Effector memory CD4-positive, alpha-beta T cell (primary cell): ENCODE results near the gene CCDC85C.

Experiments used
- DNase-seq, 3 donors: peaks; one replicate each; pipeline ENCODE4 v3.0.0-alpha.2; 2020
- H3K27ac ChIP-seq: 2 replicates; pipeline ENCODE4 v1.7.0; 2013; ENCODE audit warnings: mild to moderate bottlenecking, low read length, moderate library complexity; ENCODE audit not compliant: insufficient read depth, poor library complexity, severe bottlenecking
- H3K27me3 ChIP-seq: replicated peaks from 2 replicates; pipeline ENCODE4 v1.7.0; 2013; ENCODE audit warnings: mild to moderate bottlenecking, low read length; ENCODE audit not compliant: insufficient read depth, control insufficient read depth, poor library complexity, severe bottlenecking
- H3K36me3 ChIP-seq: 2 replicates; pipeline ENCODE4 v1.7.0; 2013; ENCODE audit warnings: mild to moderate bottlenecking, low read length, moderate library complexity; ENCODE audit not compliant: control insufficient read depth, insufficient read depth
- H3K4me1 ChIP-seq: 2 replicates; pipeline ENCODE4 v1.7.0; 2013; ENCODE audit warnings: low read length, mild to moderate bottlenecking; ENCODE audit not compliant: control insufficient read depth, insufficient read depth, poor library complexity, severe bottlenecking
- H3K4me3 ChIP-seq: 2 replicates; pipeline ENCODE4 v1.7.0; 2013; ENCODE audit warnings: low read length, low read depth, mild to moderate bottlenecking; ENCODE audit not compliant: insufficient read depth, poor library complexity, severe bottlenecking
- H3K9me3 ChIP-seq: 2 replicates; pipeline ENCODE4 v1.7.0; 2013; ENCODE audit warnings: mild to moderate bottlenecking, low read length, moderate library complexity; ENCODE audit not compliant: control insufficient read depth

CCDC85C gene

DNA sequence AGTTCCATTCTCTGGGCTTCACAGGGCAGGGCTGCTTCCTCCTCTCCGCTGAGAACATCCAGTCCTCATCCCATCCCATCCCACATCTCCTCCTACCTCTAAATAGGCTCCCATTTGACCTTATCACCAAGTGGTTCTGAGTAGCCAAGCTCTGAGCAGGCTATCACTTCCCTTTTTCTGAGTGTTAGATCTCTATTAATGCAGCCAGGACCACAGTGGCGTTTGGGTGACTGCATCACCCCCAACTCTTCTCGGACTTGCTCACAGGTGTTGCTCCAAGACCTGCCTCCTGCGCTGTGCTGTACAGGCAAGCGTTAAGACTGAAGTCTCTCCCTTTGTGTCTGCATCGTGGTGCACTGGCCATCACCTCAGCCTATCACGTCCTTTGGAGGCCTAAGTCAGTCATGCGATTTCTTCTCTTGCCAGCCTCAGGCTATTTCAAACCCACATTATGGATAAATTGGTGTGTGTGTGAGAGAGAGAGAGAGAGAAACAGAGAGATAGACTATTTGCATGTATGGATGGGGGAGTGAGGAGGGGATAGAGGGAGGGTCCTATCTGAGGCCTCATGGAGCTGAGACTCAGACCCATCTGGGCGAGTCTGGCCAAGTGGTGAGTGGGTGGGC is 28.5 kb upstream of the CCDC85C start:
- H3K27ac ChIP-seq: no peak overlapping the region
- H3K27me3 ChIP-seq: no peaks in the 10 kb centered on the region
- H3K4me1 ChIP-seq: peaks cover 5% of the 10 kb centered on the region
- no peaks in the 10 kb centered on the region for H3K36me3 ChIP-seq
- DNase-seq: no peak
- no peaks in the 10 kb centered on the region for H3K9me3 ChIP-seq
- no peak overlapping the region for H3K4me3 ChIP-seq

DNA sequence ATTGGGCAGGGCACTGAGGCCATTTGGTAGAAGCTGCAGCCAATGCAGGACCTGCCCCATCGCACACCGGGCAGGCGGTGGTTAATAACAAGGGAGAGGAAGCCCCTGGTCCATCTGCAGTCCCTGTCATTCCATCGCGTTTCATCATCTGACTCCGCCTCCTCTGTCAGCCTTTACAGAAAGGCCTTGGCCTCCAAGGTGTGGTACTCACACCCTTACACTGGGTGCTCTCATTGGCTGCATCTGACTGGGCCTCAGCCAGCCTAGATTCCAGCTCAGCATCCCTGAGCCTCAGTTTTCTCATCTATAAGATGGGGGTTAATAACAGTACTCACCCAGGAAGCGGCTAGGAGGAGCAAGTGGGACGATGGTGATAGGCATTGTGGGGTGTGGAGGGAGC is 26.2 kb upstream of the CCDC85C start:
- no peaks in the 10 kb centered on the region for H3K9me3 ChIP-seq
- H3K27me3 ChIP-seq: no peaks in the 10 kb centered on the region
- no peak overlapping the region for H3K27ac ChIP-seq
- H3K4me3 ChIP-seq: no peak overlapping the region
- no peaks in the 10 kb centered on the region for H3K36me3 ChIP-seq
- no peak for DNase-seq
- peaks cover 5% of the 10 kb centered on the region for H3K4me1 ChIP-seq

DNA sequence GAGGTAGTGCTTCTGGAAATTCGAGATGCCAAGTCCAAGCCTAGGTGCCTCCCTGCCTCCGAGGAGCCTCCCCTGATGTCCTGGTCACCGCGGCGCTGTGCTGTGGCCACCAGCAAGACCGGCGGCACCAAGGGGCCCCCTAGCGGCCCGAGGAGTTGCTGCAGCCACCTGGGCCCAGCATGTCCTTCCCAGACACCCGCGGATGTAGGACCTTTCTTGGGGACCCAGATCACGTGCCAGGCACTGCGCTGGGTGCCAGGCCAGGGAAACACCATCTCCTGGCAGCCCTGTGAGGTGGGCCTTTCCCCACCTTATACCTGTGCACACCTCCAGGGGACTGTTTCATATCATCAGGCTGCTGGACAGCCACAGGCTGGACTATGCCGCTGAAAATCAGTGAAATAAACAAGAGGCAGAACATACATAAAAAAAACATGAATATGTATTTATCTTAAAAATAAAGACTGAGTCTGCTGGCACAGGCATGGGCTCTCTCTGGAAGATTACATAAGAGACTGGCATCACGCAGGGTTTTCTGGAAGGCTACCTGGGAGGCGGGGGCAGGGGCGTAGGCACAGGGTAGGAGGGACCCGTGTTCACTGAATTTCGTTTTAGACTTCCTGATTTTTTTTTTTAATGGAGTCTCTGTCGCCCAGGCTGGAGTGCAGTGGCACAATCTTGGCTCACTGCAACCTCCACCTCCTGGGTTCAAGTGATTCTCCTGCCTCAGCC is 25.0 kb upstream of the CCDC85C start:
- DNase-seq: peak; percentile 31 to 43 (median 41)
- Histone ChIP-seq H3K27me3 (no peaks in the 10 kb centered on the region), H3K9me3 (no peaks in the 10 kb centered on the region), H3K4me1 (peaks cover 5% of the 10 kb centered on the region), H3K36me3 (no peaks in the 10 kb centered on the region), H3K27ac (no peak overlapping the region), H3K4me3 (no peak overlapping the region)

DNA sequence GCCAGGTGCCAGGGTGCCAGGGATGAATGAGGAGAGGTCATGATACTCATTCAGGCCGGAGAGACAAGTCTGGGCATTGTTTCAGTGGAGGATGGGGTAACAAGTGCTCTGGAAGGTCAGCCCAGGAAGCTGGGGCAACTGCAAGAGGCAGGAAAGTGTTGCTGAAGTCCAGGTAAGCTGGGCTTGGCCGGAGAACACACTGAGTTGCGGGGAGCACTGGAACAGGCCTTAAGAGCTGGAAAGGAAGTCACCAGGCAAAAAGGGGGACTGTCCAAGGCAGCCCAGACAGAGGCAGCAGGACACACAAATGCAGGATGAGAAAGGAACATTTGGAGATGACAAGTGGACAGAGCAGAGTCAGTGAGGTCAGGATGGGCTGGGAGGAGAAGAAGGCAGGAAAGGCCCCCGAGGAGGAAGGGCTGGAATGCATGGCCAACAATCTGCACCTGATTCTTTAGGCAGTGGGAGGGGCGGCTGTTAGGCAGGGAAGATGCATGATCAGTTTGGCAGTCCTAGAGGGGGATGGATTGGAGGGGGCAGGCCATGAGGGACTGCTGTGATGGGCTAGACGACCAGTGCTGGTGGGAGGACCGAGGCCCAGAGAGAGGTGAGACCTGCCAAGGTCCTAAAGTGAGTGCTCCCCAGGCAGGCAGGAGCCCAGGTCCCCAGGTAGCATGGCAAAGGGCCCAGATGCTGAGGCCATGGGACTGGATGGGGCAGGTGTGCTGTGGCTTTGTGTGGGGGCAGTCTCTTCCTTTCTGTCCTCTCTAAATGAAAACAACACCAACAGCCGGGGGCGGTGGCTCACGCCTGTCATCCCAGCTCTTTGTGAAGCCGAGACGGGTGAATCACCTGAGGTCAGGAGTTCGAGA is 23.7 kb upstream of the CCDC85C start:
- Histone ChIP-seq H3K27me3 (no peaks in the 10 kb centered on the region), H3K4me1 (peaks cover 5% of the 10 kb centered on the region), H3K36me3 (no peaks in the 10 kb centered on the region), H3K9me3 (no peaks in the 10 kb centered on the region), H3K27ac (no peak overlapping the region), H3K4me3 (no peak overlapping the region)
- DNase-seq: no peak

DNA sequence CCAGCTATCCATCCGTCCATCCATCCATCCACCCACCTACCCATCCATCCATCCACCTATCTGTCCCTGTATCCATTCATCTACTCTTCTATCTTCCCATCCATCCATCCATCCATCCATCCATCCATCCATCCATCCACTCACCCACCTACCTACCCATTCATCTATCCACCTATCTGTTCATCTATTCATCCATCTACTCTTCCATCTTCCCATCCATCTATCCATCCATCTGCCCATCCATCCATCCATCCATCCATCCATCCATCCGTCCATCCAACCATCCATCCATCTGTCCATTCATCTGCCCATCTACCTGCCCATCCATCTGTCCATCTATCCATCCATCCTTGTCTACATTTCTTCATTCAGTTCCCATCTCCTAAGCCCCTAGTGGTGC is 23.1 kb upstream of the CCDC85C start:
- no peaks in the 10 kb centered on the region for H3K27me3 ChIP-seq
- no peaks in the 10 kb centered on the region for H3K9me3 ChIP-seq
- DNase-seq: no peak
- no peaks in the 10 kb centered on the region for H3K36me3 ChIP-seq
- H3K27ac ChIP-seq: no peak overlapping the region
- H3K4me3 ChIP-seq: no peak overlapping the region
- peaks cover 5% of the 10 kb centered on the region for H3K4me1 ChIP-seq

DNA sequence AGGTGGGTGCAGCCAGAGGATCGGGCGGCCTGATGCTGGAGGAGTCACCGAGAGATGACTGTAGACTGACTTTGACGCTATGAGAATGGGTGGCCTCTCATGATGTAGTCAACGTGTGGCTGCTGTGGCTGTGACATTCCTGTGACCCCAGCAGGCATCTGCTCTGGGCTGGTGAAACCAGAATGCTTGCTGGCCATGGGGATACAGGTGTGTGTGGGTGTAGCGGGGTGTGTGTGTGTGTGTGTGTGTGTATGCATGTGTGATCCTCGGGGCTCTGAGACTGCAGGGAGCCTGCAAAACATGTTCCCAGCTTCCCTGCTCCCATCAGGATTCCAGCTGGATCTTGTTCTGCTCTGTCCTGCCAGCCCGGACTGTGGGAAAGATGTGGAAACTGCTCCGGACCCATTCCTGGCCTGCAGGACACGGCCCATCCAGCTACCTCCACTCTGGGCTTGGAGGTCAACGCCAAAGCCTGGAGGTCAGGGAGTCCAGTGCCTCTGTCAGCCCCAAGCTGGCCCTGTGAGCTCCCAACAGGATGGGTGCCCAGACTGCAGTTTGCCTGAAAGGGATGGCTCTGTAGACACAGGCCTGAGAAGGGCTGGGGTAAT is 22.1 kb upstream of the CCDC85C start:
- no peak for DNase-seq
- H3K4me1 ChIP-seq: peaks cover 5% of the 10 kb centered on the region
- H3K27ac ChIP-seq: no peak overlapping the region
- no peaks in the 10 kb centered on the region for H3K9me3 ChIP-seq
- H3K27me3 ChIP-seq: no peaks in the 10 kb centered on the region
- H3K4me3 ChIP-seq: no peak overlapping the region
- H3K36me3 ChIP-seq: no peaks in the 10 kb centered on the region

DNA sequence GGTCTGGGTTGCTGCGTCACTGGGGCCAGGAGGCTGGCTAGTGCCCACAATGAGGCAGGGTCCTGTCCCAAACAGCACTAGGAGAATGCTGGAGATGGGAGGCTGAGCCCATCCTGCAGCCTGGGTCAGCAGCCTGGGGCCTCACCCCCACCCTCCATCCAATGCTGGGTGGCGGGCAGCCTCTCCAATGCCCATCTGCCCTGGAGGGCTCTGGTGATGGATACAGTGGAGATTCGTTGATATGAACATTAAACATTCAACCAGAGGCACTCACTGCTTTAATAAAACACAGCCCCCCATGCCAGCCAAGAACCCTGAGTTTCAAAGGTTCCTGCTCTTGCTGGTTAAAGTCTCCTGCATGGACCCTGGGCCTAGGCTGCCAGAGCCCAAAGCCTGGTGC is 21.5 kb upstream of the CCDC85C start:
- Histone ChIP-seq H3K27me3 (no peaks in the 10 kb centered on the region), H3K9me3 (no peaks in the 10 kb centered on the region)
- no peak for DNase-seq

DNA sequence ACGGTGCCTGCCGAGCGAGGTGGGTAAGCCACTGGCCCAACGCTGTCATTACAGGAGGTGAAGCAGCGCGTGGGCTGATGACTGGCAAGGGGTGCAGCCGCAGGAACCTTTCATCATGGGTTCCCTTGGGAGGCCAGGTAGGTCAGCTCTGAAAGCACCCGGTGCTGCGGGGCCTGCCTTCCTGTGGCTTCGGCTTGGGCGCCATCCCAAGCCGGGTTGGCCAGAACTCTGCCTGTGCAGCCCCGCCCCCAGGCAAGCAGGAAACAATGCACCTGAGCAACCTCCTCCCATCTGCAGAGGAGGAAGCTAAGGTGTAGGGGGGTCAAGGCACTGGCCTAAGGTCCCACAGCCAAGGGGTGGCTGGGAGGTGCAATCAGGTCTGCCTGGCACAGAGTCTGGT is 21.0 kb upstream of the CCDC85C start:
- no peak for DNase-seq
- H3K27me3 ChIP-seq: no peaks in the 10 kb centered on the region
- no peaks in the 10 kb centered on the region for H3K36me3 ChIP-seq
- H3K4me3 ChIP-seq: no peak overlapping the region
- no peaks in the 10 kb centered on the region for H3K9me3 ChIP-seq
- H3K27ac ChIP-seq: no peak overlapping the region
- H3K4me1 ChIP-seq: peaks cover 8% of the 10 kb centered on the region

More for the DNA sequence above, 21.5 kb upstream of the CCDC85C start:
- Histone ChIP-seq H3K36me3 (no peaks in the 10 kb centered on the region), H3K4me3 (no peak overlapping the region), H3K27ac (no peak overlapping the region), H3K4me1 (peaks cover 5% of the 10 kb centered on the region)

DNA sequence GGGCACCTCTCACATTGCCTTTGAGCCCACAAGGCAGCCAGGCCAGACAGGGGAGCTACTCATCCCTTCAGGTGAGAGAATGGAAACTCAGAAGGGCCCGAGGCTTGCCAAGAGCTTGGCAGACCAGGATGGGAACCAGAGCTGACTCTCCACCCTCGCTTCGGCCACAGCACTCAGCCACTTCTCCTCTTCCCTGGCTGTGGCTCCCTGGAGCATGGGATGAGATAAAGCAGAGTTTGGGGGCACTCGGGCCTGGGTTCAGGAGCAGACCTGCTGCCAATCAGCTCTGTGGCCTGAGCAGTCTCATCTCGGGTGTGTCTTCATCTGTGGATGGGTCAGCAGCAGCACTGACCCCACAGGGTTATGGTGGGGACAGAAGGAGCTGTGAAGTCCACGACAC is 20.0 kb upstream of the CCDC85C start:
- no peak for DNase-seq
- Histone ChIP-seq H3K27ac (no peak overlapping the region), H3K9me3 (no peaks in the 10 kb centered on the region), H3K4me1 (peaks cover 8% of the 10 kb centered on the region), H3K4me3 (no peak overlapping the region), H3K27me3 (no peaks in the 10 kb centered on the region), H3K36me3 (no peaks in the 10 kb centered on the region)
